Measurements from ENCODE around the gene SECISBP2. TPM values are rescaled to one million over a fixed set of nuclear protein-coding genes. Genes with fewer than 3 reads are reported as not detected.

Gene SECISBP2
- total and polyA plus RNA-seq, 3 experiments from 2014 or later, result 22.4 to 37.0 (median 36.7) TPM

GRCh38 chr9:89358985-89359384 lies 40.7 kb downstream of the SECISBP2 start:
- Mint-ChIP-seq H3K4me1 (peaks cover 3 to 31% (median 5%) of the 10 kb centered on the region in 3 donors), H3K36me3 (peaks cover 0 to 93% (median 30%) of the 10 kb centered on the region in 3 donors), H3K27me3 (no peaks in the 10 kb centered on the region), H3K9me3 (no peaks in the 10 kb centered on the region), H3K27ac (peak overlapping the region in 5 of 8 donors; percentile 42 to 79 (median 52)), H3K4me3 (no peak overlapping the region)
- H3K9me3 ChIP-seq (ENCODE audit: low read length), result no peaks in the 10 kb centered on the region
- no peak for DNase-seq
- peaks cover 83% of the 10 kb centered on the region for H3K36me3 ChIP-seq (ENCODE audit: insufficient read depth, low read length)
- no peak overlapping the region for H3K4me3 ChIP-seq (ENCODE audit: low read length)
- ChIA-PET CTCF (interaction anchor here (0.7 to 1.2 kb wide), 3 partner anchors 11 to 189 kb away, joined by 3 read pairs; no protein-coding TSS in a partner anchor), POLR2A (no interaction called here)
- H3K27me3 ChIP-seq (ENCODE audit: insufficient read depth, low read length, poor library complexity, severe bottlenecking), result no peaks in the 10 kb centered on the region
- no peaks in the 10 kb centered on the region for H3K4me1 ChIP-seq (ENCODE audit: insufficient read depth, low read length)
- H3K27ac ChIP-seq (ENCODE audit: low read depth, low read length), result no peak overlapping the region

DNA sequence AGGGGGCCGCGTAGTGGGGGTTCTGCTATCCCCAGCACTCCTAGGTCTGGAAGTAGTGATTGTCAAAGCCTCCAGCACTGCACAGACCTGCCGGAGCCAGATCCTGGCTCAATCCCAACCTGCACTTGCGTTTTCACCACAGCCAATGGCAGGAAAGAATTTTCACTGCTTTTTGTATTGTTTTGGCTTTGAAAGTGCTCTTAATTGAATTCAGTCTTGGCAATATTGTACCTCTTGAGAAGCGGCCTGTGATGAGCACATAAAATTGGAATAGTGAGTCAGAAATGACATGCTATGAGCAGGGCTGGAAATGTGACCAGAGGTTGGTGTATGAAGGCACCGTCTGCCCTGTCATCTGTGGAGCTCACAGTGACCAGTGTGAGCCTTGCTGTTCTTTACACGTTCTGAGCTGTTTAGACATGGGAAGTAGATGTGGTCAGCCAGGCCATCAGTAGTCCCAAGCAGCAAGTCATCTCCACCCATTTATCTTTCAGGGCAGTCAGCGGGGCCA lies 41.5 kb downstream of the SECISBP2 start:
- H3K27ac ChIP-seq (ENCODE audit: low read depth, low read length), result no peak overlapping the region
- H3K4me3 Mint-ChIP-seq, result no peak overlapping the region
- no peaks in the 10 kb centered on the region for H3K27me3 ChIP-seq (ENCODE audit: insufficient read depth, low read length, poor library complexity, severe bottlenecking)
- no peaks in the 10 kb centered on the region for H3K27me3 Mint-ChIP-seq
- H3K9me3 Mint-ChIP-seq, result no peaks in the 10 kb centered on the region
- peaks cover 3 to 32% (median 5%) of the 10 kb centered on the region in 3 donors for H3K4me1 Mint-ChIP-seq
- peak overlapping the region in 6 of 8 donors; percentile 20 to 70 (median 51) for H3K27ac Mint-ChIP-seq
- no peaks in the 10 kb centered on the region for H3K9me3 ChIP-seq (ENCODE audit: low read length)
- ChIA-PET CTCF (interaction anchor here (1.1 to 1.2 kb wide), 2 partner anchors 11 to 189 kb away, joined by 3 read pairs; no protein-coding TSS in a partner anchor), POLR2A (no interaction called here)
- DNase-seq, result no peak
- H3K36me3 Mint-ChIP-seq, result peaks cover 0 to 87% (median 25%) of the 10 kb centered on the region in 3 donors
- no peaks in the 10 kb centered on the region for H3K4me1 ChIP-seq (ENCODE audit: insufficient read depth, low read length)
- H3K36me3 ChIP-seq (ENCODE audit: insufficient read depth, low read length), result peaks cover 81% of the 10 kb centered on the region
- H3K4me3 ChIP-seq (ENCODE audit: low read length), result no peak overlapping the region

- POLR2A ChIA-PET, result no interaction called here
- Mint-ChIP-seq H3K27ac (peak overlapping the region in 5 of 8 donors; percentile 57 to 83 (median 68)), H3K4me1 (peaks cover 3 to 29% (median 5%) of the 10 kb centered on the region in 3 donors), H3K36me3 (peaks cover 0 to 83% (median 25%) of the 10 kb centered on the region in 3 donors), H3K4me3 (no peak overlapping the region), H3K9me3 (no peaks in the 10 kb centered on the region), H3K27me3 (no peaks in the 10 kb centered on the region)
- H3K27ac ChIP-seq (ENCODE audit: low read depth, low read length), result no peak overlapping the region
- no peaks in the 10 kb centered on the region for H3K27me3 ChIP-seq (ENCODE audit: insufficient read depth, low read length, poor library complexity, severe bottlenecking)
- H3K4me3 ChIP-seq (ENCODE audit: low read length), result no peak overlapping the region
- DNase-seq, result no peak
- H3K9me3 ChIP-seq (ENCODE audit: low read length), result no peaks in the 10 kb centered on the region
- H3K4me1 ChIP-seq (ENCODE audit: insufficient read depth, low read length), result no peaks in the 10 kb centered on the region
- H3K36me3 ChIP-seq (ENCODE audit: insufficient read depth, low read length), result peaks cover 75% of the 10 kb centered on the region
- CTCF ChIA-PET, result interaction anchor here (1.1 to 1.2 kb wide), 2 partner anchors 11 to 188 kb away, joined by 3 read pairs; no protein-coding TSS in a partner anchor
Measured at GRCh38 chr9:89360465-89360864, 42.2 kb downstream of the SECISBP2 start.

- peaks cover 3 to 29% (median 5%) of the 10 kb centered on the region in 3 donors for H3K4me1 Mint-ChIP-seq
- no peak overlapping the region for H3K4me3 ChIP-seq (ENCODE audit: low read length)
- peak overlapping the region in 1 of 7 donors; percentile 7 for H3K4me3 Mint-ChIP-seq
- no peaks in the 10 kb centered on the region for H3K27me3 Mint-ChIP-seq
- H3K27me3 ChIP-seq (ENCODE audit: insufficient read depth, low read length, poor library complexity, severe bottlenecking), result no peaks in the 10 kb centered on the region
- H3K4me1 ChIP-seq (ENCODE audit: insufficient read depth, low read length), result no peaks in the 10 kb centered on the region
- H3K27ac Mint-ChIP-seq, result peak overlapping the region; percentile 14 to 83 (median 58)
- ChIA-PET POLR2A (no interaction called here), CTCF (interaction anchor here (1.1 kb wide), 1 partner anchor 12 kb away, joined by 3 read pairs; no protein-coding TSS in a partner anchor)
- H3K9me3 ChIP-seq (ENCODE audit: low read length), result no peaks in the 10 kb centered on the region
- H3K9me3 Mint-ChIP-seq, result no peaks in the 10 kb centered on the region
- no peak for DNase-seq
- peaks cover 75% of the 10 kb centered on the region for H3K36me3 ChIP-seq (ENCODE audit: insufficient read depth, low read length)
- H3K36me3 Mint-ChIP-seq, result peaks cover 0 to 82% (median 22%) of the 10 kb centered on the region in 3 donors
- no peak overlapping the region for H3K27ac ChIP-seq (ENCODE audit: low read depth, low read length)
Measured at GRCh38 chr9:89361031-89361430, 42.7 kb downstream of the SECISBP2 start.

- H3K36me3 Mint-ChIP-seq, result peaks cover 0 to 78% (median 17%) of the 10 kb centered on the region in 3 donors
- Histone ChIP-seq H3K36me3 (ENCODE audit: insufficient read depth, low read length) (peaks cover 65% of the 10 kb centered on the region), H3K27me3 (ENCODE audit: insufficient read depth, low read length, poor library complexity, severe bottlenecking) (no peaks in the 10 kb centered on the region), H3K27ac (ENCODE audit: low read depth, low read length) (no peak overlapping the region), H3K4me3 (ENCODE audit: low read length) (no peak overlapping the region), H3K4me1 (ENCODE audit: insufficient read depth, low read length) (no peaks in the 10 kb centered on the region), H3K9me3 (ENCODE audit: low read length) (no peaks in the 10 kb centered on the region)
- ChIA-PET CTCF (interaction anchor here (1.0 kb wide), 1 partner anchor 10 kb away, joined by 3 read pairs; no protein-coding TSS in a partner anchor), POLR2A (no interaction called here)
- no peak for DNase-seq
- H3K4me1 Mint-ChIP-seq, result peaks cover 0 to 24% (median 3%) of the 10 kb centered on the region in 3 donors
- H3K27me3 Mint-ChIP-seq, result no peaks in the 10 kb centered on the region
- H3K9me3 Mint-ChIP-seq, result no peaks in the 10 kb centered on the region
- peak overlapping the region in 6 of 8 donors; percentile 14 to 71 (median 46) for H3K27ac Mint-ChIP-seq
- H3K4me3 Mint-ChIP-seq, result peak overlapping the region in 1 of 7 donors; percentile 23
Measured at GRCh38 chr9:89361816-89362646, 43.7 kb downstream of the SECISBP2 start.

- no peaks in the 10 kb centered on the region for H3K27me3 Mint-ChIP-seq
- CTCF ChIA-PET, result interaction anchor here (1.0 kb wide), 1 partner anchor 10 kb away, joined by 3 read pairs; no protein-coding TSS in a partner anchor
- no peaks in the 10 kb centered on the region for H3K9me3 ChIP-seq (ENCODE audit: low read length)
- H3K4me3 ChIP-seq (ENCODE audit: low read length), result no peak overlapping the region
- H3K4me1 Mint-ChIP-seq, result peaks cover 0 to 17% (median 2%) of the 10 kb centered on the region in 3 donors
- H3K27ac Mint-ChIP-seq, result peak overlapping the region in 1 of 8 donors; percentile 21
- peaks cover 58% of the 10 kb centered on the region for H3K36me3 ChIP-seq (ENCODE audit: insufficient read depth, low read length)
- no peak overlapping the region for H3K4me3 Mint-ChIP-seq
- H3K27ac ChIP-seq (ENCODE audit: low read depth, low read length), result no peak overlapping the region
- no peaks in the 10 kb centered on the region for H3K27me3 ChIP-seq (ENCODE audit: insufficient read depth, low read length, poor library complexity, severe bottlenecking)
- H3K9me3 Mint-ChIP-seq, result no peaks in the 10 kb centered on the region
- POLR2A ChIA-PET, result no interaction called here
- H3K36me3 Mint-ChIP-seq, result peaks cover 0 to 70% (median 17%) of the 10 kb centered on the region in 3 donors
- no peaks in the 10 kb centered on the region for H3K4me1 ChIP-seq (ENCODE audit: insufficient read depth, low read length)
- no peak for DNase-seq
Measured at GRCh38 chr9:89362647-89363310, 44.5 kb downstream of the SECISBP2 start.

DNA sequence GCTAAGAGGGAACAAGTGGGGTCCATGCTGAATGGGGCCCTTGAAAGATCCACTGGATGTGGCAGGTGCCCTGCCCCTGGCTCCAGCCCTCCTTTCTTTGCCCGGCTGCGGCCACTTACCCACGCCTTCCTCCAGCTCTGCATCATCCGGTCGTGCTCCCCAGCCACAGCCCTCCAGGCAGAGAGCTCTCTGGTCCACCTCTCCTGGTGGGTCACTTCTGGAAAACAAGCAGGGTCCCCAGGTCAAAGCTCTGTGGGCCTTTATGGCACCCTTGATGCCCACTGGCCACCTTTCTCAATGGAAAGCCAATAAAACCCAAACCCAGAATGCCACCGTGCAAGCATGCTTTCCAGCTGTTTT lies 45.0 kb downstream of the SECISBP2 start:
- no peaks in the 10 kb centered on the region for H3K27me3 Mint-ChIP-seq
- peak overlapping the region in 3 of 8 donors; percentile 11 to 51 (median 21) for H3K27ac Mint-ChIP-seq
- peaks cover 0 to 19% (median 2%) of the 10 kb centered on the region in 3 donors for H3K4me1 Mint-ChIP-seq
- peak overlapping the region in 1 of 7 donors; percentile 56 for H3K4me3 Mint-ChIP-seq
- Histone ChIP-seq H3K27me3 (ENCODE audit: insufficient read depth, low read length, poor library complexity, severe bottlenecking) (no peaks in the 10 kb centered on the region), H3K9me3 (ENCODE audit: low read length) (no peaks in the 10 kb centered on the region), H3K4me3 (ENCODE audit: low read length) (no peak overlapping the region), H3K36me3 (ENCODE audit: insufficient read depth, low read length) (peaks cover 53% of the 10 kb centered on the region), H3K27ac (ENCODE audit: low read depth, low read length) (no peak overlapping the region), H3K4me1 (ENCODE audit: insufficient read depth, low read length) (no peaks in the 10 kb centered on the region)
- no peaks in the 10 kb centered on the region for H3K9me3 Mint-ChIP-seq
- POLR2A ChIA-PET, result no interaction called here
- CTCF ChIA-PET, result interaction anchor here (1.0 kb wide), 1 partner anchor 11 kb away, joined by 3 read pairs; no protein-coding TSS in a partner anchor
- H3K36me3 Mint-ChIP-seq, result peaks cover 0 to 65% (median 17%) of the 10 kb centered on the region in 3 donors
- no peak for DNase-seq
